Gastroesophageal sphincter (tissue), 4 donors: ENCODE measurements around the gene UGT1A10. TPM values are rescaled to one million over a fixed set of nuclear protein-coding genes. Genes with fewer than 3 reads are reported as not detected.

Experiments
- ATAC-seq: fragments of 150-250 bp; one replicate; pipeline ENCODE4 v1.9.1; 2016; ENCODE audit warnings: mild to moderate bottlenecking, moderate library complexity
- H3K27ac ChIP-seq, 4 donors: fragments of 200-600 bp; sonication (generic) in 3 of 4; 1 replicate in 3 of 4; 2 replicates in 1 of 4; pipeline ENCODE4 v1.5.1; 2016 to 2019
- H3K27me3 ChIP-seq: fragments of 200-600 bp; sonication (generic); one replicate; pipeline ENCODE4 v1.5.1; 2019
- H3K36me3 ChIP-seq, 2 donors: fragments of 200-600 bp; sonication (generic); one replicate each; pipeline ENCODE4 v1.5.1; 2019; ENCODE audit warnings: control low read depth in 1 of 2
- H3K4me1 ChIP-seq, 3 donors: fragments of 200-600 bp; sonication (generic); 1 replicate in 2 of 3; 2 replicates in 1 of 3; pipeline ENCODE4 v1.5.1; 2016 to 2019; ENCODE audit warnings: control low read depth in 2 of 3
- H3K4me3 ChIP-seq, 2 donors: fragments of 200-600 bp; sonication (generic); one replicate each; pipeline ENCODE4 v1.5.1; 2019; ENCODE audit warnings: mild to moderate bottlenecking in 1 of 2, moderate library complexity in 1 of 2
- H3K9me3 ChIP-seq, 3 donors: fragments of 200-600 bp; sonication (generic); one replicate each; pipeline ENCODE4 v1.5.1; 2017 to 2019; ENCODE audit warnings: control low read depth in 2 of 3
- EP300 ChIP-seq: sonication (generic); formaldehyde crosslinking; IDR thresholded peaks from one replicate; pipeline ENCODE4 v1.6.1; 2017; ENCODE audit warnings: antibody characterized with exemption, mild to moderate bottlenecking
- POLR2A ChIP-seq, 2 donors: fragments of 450-650 bp; IDR thresholded peaks; one replicate each; pipeline ENCODE4 v1.6.1; 2017; ENCODE audit warnings: antibody characterized with exemption in 2 of 2, mild to moderate bottlenecking in 2 of 2, moderate library complexity in 1 of 2
- POLR2AphosphoS5 ChIP-seq: sonication (generic); formaldehyde crosslinking; IDR thresholded peaks from one replicate; pipeline ENCODE4 v1.6.1; 2017; ENCODE audit warnings: antibody characterized with exemption
- WGBS, 2 donors: methylation state at CpG; one replicate each; pipeline ENCODE4 v1.1.5; 2018; ENCODE audit warnings: low coverage in 1 of 2; 5-methylcytosine and 5-hydroxymethylcytosine counted together
- total RNA-seq, 4 donors: library from RNA; depleted of rRNA; stranded (reverse); fragments of >200 nt; gene quantifications; one replicate each; pipeline ENCODE4 v1.1.0, GENCODE V29; 2016
- TF ChIP-seq, protein P1 (sequence below), 4 experiments: fragments of 200-600 bp in 2 of 4; fragments of 450-650 bp in 2 of 4; sonication (generic) in 1 of 4; IDR thresholded peaks; one replicate each; pipeline ENCODE4 v1.5.1; 2017 to 2019; ENCODE audit warnings: antibody characterized with exemption in 4 of 4, mild to moderate bottlenecking in 2 of 4, moderate library complexity in 2 of 4

The UGT1A10 gene
- total RNA-seq, 4 donors from 2014 or later: 0.16 to 1.0 TPM; not detected in 2

DNA sequence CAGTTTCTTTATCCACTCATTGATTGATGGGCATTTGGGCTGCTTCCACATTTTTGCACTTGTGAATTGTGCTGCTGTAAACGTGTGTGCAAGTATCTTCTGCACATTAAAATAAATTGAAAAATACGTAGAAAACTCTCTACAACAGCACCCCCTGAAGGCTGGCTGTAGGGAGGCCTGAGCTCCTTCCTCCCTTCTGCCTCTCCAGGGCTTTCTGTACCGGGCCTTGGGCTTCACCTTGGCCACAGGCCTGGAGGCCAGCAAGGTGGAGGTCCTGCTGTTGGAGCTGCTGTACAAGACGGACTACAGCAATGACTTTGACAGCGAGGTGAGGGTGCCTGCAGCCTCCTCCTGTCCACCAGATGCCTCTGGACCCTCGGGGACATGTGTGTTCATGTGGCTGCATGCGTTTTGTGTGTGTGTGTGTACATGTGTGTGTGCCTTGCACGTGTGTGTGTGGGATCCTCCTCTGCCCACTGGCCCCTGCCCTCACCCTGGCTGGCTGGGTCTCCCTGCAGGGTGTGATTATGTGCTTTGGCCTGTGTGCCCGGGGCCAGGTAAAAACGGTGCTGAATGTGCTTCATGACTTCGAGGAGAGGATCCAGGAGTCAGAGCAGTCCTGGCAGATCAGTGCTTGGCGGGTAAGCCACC is 171.1 kb downstream of the UGT1A10 start:
- H3K27me3 ChIP-seq: peaks cover 35% of the 10 kb centered on the region
- ATAC-seq: no peak
- no peak overlapping the region for H3K27ac ChIP-seq
- TF ChIP-seq POLR2A (IDR thresholded peaks at IDR 0.05) (no peak), POLR2AphosphoS5 (no peak), EP300 (no peak)
- TF ChIP-seq, protein P1, sequence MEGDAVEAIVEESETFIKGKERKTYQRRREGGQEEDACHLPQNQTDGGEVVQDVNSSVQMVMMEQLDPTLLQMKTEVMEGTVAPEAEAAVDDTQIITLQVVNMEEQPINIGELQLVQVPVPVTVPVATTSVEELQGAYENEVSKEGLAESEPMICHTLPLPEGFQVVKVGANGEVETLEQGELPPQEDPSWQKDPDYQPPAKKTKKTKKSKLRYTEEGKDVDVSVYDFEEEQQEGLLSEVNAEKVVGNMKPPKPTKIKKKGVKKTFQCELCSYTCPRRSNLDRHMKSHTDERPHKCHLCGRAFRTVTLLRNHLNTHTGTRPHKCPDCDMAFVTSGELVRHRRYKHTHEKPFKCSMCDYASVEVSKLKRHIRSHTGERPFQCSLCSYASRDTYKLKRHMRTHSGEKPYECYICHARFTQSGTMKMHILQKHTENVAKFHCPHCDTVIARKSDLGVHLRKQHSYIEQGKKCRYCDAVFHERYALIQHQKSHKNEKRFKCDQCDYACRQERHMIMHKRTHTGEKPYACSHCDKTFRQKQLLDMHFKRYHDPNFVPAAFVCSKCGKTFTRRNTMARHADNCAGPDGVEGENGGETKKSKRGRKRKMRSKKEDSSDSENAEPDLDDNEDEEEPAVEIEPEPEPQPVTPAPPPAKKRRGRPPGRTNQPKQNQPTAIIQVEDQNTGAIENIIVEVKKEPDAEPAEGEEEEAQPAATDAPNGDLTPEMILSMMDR (IDR thresholded peaks at IDR 0.05): no peak
- no peak overlapping the region for H3K4me3 ChIP-seq
- no peaks in the 10 kb centered on the region for H3K36me3 ChIP-seq
- H3K9me3 ChIP-seq: no peaks in the 10 kb centered on the region
- no peaks in the 10 kb centered on the region for H3K4me1 ChIP-seq
- WGBS, 2 donors: 56 to 63% methylated on average over 2 to 3 of the region's 12 CpGs

DNA sequence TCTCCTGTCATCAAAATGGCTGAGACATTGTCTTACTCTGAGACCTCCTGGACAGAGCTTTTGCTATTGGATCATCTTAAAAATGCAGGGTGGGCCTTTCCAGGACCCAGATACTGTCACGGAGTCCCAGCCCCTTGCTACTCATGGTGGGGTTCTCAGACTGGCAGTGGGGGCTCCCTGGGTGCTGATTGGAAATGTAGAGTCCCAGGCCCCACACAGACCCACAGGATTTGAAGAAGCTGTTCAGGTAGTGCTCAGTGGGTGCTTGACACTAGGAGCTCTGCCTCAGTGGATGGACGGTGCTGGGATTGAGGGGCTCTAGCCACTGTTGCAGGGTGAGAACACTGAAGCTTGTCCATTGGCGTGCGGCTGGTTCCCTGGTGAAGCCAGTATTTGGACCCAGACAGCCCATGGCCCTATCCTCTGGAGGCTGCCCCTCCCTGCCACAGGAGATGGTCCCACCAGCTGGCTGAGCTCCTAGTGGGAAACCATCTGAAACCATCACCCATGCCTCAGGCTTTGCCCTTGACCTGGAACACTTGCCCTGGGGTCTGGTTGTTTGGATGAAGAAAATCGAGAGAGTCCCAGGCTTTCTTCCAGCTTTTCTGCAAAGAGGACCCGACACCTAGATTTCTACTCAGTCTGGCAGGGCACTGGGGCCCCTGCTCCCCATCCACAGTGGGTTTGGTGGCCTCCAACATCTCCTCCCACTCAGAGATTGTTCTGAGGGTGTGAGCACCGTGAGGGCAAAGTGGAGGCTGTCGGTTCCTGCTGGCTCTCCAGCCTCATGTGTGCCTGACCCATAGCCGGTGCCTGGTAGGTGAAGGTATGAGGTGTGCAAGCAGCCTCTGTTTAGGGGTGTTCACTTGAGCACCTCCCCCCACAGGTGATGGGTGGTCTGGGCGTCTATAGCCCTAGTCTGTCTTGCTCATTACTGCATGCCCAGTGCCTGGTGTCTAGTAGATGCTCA is 172.0 kb downstream of the UGT1A10 start:
- Histone ChIP-seq H3K9me3 (no peaks in the 10 kb centered on the region), H3K4me3 (no peak overlapping the region), H3K36me3 (no peaks in the 10 kb centered on the region), H3K27ac (no peak overlapping the region), H3K4me1 (no peaks in the 10 kb centered on the region), H3K27me3 (peaks cover 34% of the 10 kb centered on the region)
- TF ChIP-seq POLR2AphosphoS5 (no peak), EP300 (no peak), POLR2A (IDR thresholded peaks at IDR 0.05) (no peak)
- TF ChIP-seq, protein P1 (IDR thresholded peaks at IDR 0.05): no peak
- ATAC-seq: no peak
- WGBS, 2 donors: 86% methylated on average over 5 of the region's 10 CpGs; no CpG with 5 or more reads in 1 of the 2 donors

DNA sequence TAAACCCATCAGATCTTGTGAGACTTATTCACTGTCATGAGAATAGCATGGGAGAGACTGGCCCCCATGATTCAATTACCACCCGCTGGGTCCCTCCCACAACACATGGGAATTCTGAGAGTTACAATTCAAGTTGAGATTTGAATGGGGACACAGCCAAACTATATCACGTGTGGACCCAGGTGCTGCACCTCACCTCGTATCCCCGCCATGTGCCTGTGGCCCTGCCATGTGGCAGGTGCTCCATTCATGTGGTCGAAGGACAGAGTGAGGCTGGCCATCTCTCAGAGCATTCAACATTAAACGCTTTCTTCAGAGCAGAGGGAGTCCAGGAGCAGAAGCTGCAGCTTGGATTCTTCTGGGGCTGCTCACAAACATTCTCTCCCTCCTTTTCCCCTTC is 174.1 kb downstream of the UGT1A10 start:
- ATAC-seq: no peak
- Histone ChIP-seq H3K27me3 (peaks cover 30% of the 10 kb centered on the region), H3K36me3 (no peaks in the 10 kb centered on the region), H3K9me3 (no peaks in the 10 kb centered on the region), H3K4me1 (no peaks in the 10 kb centered on the region), H3K27ac (no peak overlapping the region), H3K4me3 (no peak overlapping the region)
- WGBS, 2 donors: 94 to 100% methylated on average over 2 to 3 of the region's 6 CpGs
- no peak for TF ChIP-seq EP300

DNA sequence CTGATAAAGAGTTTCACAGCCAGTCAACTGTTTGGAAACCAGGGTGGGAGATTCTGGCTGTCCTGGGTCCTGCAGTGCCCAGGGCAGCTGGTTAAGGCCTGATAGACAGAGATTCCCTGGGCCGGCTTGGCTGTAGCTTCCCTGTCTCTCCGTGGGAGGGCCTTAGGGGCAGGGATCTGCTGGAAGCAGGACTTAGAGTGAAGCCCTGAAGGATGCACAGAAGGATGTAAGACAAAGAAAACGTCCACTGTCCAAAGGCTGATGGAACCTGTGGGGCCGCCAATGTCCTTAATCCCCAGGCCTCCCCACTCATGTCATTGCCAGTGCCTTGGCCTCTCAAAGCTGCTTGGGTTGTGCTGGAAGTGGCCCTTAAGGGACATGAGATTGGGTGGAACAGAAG is 174.8 kb downstream of the UGT1A10 start:
- 80% methylated on average over 3 of the region's 4 CpGs; no CpG with 5 or more reads in 1 of the 2 donors for WGBS, 2 donors
- Histone ChIP-seq H3K4me3 (no peak overlapping the region), H3K36me3 (no peaks in the 10 kb centered on the region), H3K27ac (no peak overlapping the region), H3K4me1 (no peaks in the 10 kb centered on the region), H3K9me3 (no peaks in the 10 kb centered on the region), H3K27me3 (peaks cover 30% of the 10 kb centered on the region)
- TF ChIP-seq, protein P1 (IDR thresholded peaks at IDR 0.05): no peak
- TF ChIP-seq POLR2A (IDR thresholded peaks at IDR 0.05) (no peak), EP300 (no peak), POLR2AphosphoS5 (no peak)
- ATAC-seq: no peak

DNA sequence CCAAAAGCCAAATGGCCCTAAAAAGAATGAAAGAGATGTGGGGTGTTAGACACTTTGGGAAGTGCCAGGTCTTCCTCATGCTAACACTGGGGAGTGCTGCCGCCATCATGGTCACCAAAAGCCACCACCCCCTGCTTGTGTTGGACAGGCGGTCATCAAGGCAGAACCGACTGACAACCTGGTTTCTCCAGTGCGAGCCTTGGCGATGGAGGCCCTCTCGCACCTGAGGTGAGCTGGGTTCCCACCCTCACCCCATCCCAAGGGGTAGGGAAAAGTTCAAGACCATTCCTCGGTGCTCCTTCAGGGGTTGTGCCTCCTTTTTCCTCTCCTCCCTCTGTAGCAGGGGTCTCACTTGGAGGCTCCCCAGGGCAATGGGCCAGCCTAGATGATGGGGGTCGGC is 175.5 kb downstream of the UGT1A10 start:
- Histone ChIP-seq H3K27me3 (peaks cover 30% of the 10 kb centered on the region), H3K9me3 (peaks cover 0 to 5% (median 0%) of the 10 kb centered on the region in 3 donors), H3K4me1 (no peaks in the 10 kb centered on the region), H3K27ac (no peak overlapping the region), H3K4me3 (no peak overlapping the region), H3K36me3 (no peaks in the 10 kb centered on the region)
- 67 to 83% methylated on average over 1 to 2 of the region's 8 CpGs for WGBS, 2 donors
- ATAC-seq: no peak
- TF ChIP-seq EP300 (no peak), POLR2A (IDR thresholded peaks at IDR 0.05) (no peak), POLR2AphosphoS5 (no peak)
- TF ChIP-seq, protein P1 (IDR thresholded peaks at IDR 0.05): no peak
